K562 (cell line): ENCODE results near the gene GPRIN2.
"Not testable (repeated sequence)": the region's sequence is repeated elsewhere in the genome, so short reads cannot be mapped to it uniquely, and the experiment has no call there.

Experiments used
- BHLHE40 ChIP-seq: IDR thresholded peaks from 2 replicates; pipeline ENCODE4 v1.6.1; 2011; ENCODE audit warnings: low read length, improper control_type of control experiment
- CHD4 ChIP-seq: fragments of 200-600 bp; sonication (generic); IDR thresholded peaks from 3 replicates; pipeline ENCODE4 v1.6.1; 2012; ENCODE audit warnings: low read depth, mild to moderate bottlenecking, mixed read lengths, low read length, inconsistent platforms; ENCODE audit not compliant: insufficient read depth, insufficient replicate concordance, poor library complexity, severe bottlenecking
- CTCF ChIP-seq, 3 experiments: IDR thresholded peaks in 2 of 3; conservative IDR thresholded peaks in 1 of 3; 2 replicates each; pipeline ENCODE4 v1.5.1; 2011 to 2012; ENCODE audit warnings: low read length in 3 of 3, mild to moderate bottlenecking in 3 of 3, control low read depth in 2 of 3, improper control_type of control experiment in 1 of 3, inconsistent platforms in 1 of 3, low read depth in 1 of 3, mixed read lengths in 1 of 3, moderate library complexity in 1 of 3; ENCODE audit not compliant: insufficient read depth in 2 of 3
- MAFG ChIP-seq: fragments of 450-650 bp; conservative IDR thresholded peaks from 2 replicates; pipeline ENCODE4 v1.6.1; 2016; ENCODE audit warnings: missing genetic modification characterization, missing compliant biosample characterization
- MYNN ChIP-seq, 2 experiments: sonication (generic); formaldehyde crosslinking in 1 of 2; IDR thresholded peaks; 2 replicates each; pipeline versions ENCODE4 v1.5.0 to v1.6.1; 2016 to 2020; ENCODE audit warnings: antibody characterized with exemption in 1 of 2, missing genetic modification reagents in 1 of 2
- NCOR1 ChIP-seq: fragments of 450-650 bp; IDR thresholded peaks from 2 replicates; pipeline ENCODE4 v1.6.1; 2016; ENCODE audit warnings: mild to moderate bottlenecking, moderate library complexity
- NFRKB ChIP-seq: fragments of 450-650 bp; IDR thresholded peaks from 2 replicates; pipeline ENCODE4 v1.6.1; 2016; ENCODE audit warnings: low read depth
- POLR2A ChIP-seq: fragments of 450-650 bp; conservative IDR thresholded peaks from 2 replicates; pipeline ENCODE4 v1.6.1; 2016
- SETDB1 ChIP-seq: IDR thresholded peaks from one replicate; pipeline ENCODE4 v1.6.1; 2012; ENCODE audit warnings: low read length, control low read depth, inconsistent platforms
- TAF1 ChIP-seq: IDR thresholded peaks from 2 replicates; pipeline ENCODE4 v1.6.1; 2011; ENCODE audit warnings: mild to moderate bottlenecking, low read length, moderate library complexity; ENCODE audit not compliant: insufficient read depth, control insufficient read depth, severe bottlenecking; ENCODE audit errors: extremely low read depth
- TRIM24 ChIP-seq, 2 experiments: fragments of 450-650 bp; IDR thresholded peaks; 2 replicates each; pipeline ENCODE4 v1.6.1; 2016
- ZNF24 ChIP-seq: fragments of 450-650 bp; IDR thresholded peaks from 2 replicates; pipeline ENCODE4 v1.6.1; 2016

- TF ChIP-seq BHLHE40; POLR2A; TAF1; MYNN (IDR thresholded peaks at IDR 0.05); MYNN (CRISPR knock-in tag; IDR thresholded peaks at IDR 0.05); CTCF (IDR thresholded peaks at IDR 0.05 in 2 of 3, conservative IDR thresholded peaks at IDR 0.05 in 1 of 3; ENCODE audit: insufficient read depth in 2 of 3, low read depth in 1 of 3, low read length in 3 of 3); ZNF24; MAFG (tag); SETDB1; TRIM24 (IDR thresholded peaks at IDR 0.05); NFRKB; CHD4; NCOR1: not testable (repeated sequence)
Observed at GRCh38 chr10:46579378-46579777, 22.9 kb upstream of the GPRIN2 start.
